Renal pelvis (tissue), 4 donors: ENCODE data around the gene HSPA1L. TPM values are rescaled to one million over a fixed set of nuclear protein-coding genes. Genes with fewer than 3 reads are reported as not detected.
A peak's percentile ranks its signal among the peaks of the same experiment; 100 is the strongest.
"Not testable (repeated sequence)": the region's sequence is repeated elsewhere in the genome, so short reads cannot be mapped to it uniquely, and the experiment has no call there.

Experiments
- DNase-seq: peaks from one replicate; pipeline ENCODE4 v3.0.0-alpha.2; 2013
- polyA plus RNA-seq, 3 donors: library from polyadenylated mRNA; unstranded; fragments of 120-200 nt; gene quantifications; one replicate each; pipeline ENCODE4 v1.2.1, GENCODE V29; 2013; ENCODE audit not compliant: insufficient read length in 3 of 3

The HSPA1L gene
- polyA plus RNA-seq, 3 donors: 3.7 to 4.6 (median 3.8) TPM

DNA sequence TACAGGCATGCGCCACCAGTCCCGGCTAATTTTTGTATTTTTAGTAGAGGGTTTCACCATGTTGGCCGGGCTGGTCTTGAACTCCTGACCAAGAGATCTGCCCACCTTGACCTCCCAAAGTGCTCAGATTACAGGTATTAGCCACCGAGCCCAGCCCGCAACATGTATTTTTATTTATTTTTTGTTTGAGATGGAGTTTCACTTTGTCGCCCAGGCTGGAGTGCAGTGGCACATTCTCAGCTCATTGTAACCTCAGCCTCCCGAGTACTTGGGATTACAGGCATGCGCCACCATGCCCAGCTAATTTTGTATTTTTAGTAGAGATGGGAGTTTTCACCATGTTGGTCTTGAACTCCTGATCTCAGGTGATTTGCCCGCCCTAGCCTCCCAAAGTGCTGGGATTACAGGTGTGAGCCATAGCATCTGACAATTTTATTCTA, 23.1 kb upstream of the HSPA1L start:
- DNase-seq: not testable (repeated sequence)

DNA sequence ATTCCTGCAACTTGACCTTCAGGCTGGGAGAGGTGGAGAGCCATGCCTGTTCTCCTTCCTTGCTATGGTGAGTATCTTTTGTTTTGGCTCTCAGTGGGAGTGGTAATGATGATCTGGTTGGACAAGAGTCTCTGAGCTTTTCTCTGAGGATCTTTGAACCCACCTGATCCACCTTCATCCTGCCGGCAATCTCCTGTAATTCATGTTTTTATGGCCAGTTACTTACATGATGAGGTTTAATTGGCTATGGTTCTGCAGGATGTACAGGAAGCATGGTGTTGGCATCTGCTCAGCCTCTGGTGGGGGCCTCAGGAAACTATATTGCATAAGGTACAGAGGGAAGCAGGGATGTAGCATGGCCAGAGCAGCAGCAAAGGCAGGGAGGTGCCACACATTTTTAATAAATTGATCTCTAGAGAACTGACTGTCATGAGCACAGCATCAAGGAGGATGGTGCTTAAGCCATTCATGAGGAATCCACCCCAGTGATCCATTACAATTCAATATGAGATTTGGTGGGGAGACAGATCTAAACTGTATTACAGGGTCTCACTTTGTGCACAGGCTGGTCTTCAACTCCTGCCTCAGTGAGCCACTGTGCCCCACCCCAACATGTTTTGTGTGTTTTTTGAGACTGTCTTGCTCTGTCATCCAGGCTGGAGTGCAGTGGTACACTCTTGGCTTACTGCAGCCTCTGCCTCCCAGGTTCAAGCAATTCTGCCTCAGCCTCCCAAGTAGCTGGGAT, 22.5 kb upstream of the HSPA1L start:
- no peak for DNase-seq

DNA sequence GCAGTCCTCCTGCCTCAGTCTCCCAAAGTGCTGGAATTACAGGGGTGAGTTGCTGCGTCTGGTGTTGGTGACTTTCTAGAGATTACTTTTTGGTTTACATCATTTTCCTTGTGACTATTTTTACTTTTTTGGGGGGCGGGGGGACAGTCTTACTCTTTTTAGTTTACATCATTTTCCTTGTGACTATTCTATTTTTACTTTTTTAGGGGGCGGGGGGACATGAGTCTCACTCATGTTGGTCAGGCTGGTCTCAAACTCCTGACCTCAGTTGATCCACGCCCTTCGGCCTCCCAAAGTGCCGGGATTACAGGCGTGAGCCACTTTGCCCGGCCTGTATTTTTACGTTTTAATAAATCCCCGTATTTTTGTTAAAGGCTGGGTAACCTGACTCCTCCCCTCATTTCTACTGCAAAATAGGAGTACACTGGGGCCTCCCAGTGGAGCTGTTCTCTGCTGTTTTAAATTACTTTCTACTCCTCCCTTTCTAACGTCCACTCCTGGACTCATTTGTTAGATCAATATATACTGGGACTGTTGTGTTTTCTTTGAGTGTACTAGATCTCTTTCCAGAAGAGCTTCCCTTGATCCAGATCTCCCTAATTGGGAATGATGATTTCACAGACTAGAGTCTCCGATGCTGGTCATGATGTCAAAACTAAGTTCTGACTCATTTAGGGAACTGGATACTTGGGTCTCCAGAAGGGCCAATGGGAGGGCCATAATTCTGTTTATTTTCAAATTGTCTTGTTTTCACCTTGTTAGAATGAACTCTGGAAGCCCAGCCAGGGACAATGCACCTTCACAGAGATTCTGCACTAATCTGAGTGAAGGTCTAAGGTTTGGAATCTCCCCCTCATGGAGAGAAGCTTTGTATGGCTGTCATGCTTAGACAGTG, 21.6 kb upstream of the HSPA1L start:
- no peak for DNase-seq

DNA sequence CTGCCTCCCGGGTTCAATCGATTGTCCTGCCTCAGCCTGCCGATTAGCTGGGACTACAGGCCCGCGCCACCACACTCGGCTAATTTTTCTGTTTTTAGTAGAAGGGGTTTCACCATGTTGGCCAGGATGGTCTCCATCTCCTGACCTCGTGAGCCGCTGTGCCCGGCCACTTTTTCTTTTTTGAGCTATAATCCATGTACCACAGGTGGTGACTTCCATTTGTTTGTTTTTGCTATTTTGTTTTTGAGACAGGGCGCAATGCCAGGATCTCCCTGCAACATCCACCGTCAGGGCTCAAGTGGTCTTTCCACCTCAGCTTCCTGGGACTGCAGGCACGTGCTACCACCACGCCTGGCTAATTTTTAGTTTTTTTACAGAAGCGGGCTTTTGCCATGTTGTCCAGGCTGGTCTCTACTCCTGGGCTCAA, 21.0 kb upstream of the HSPA1L start:
- no peak for DNase-seq

DNA sequence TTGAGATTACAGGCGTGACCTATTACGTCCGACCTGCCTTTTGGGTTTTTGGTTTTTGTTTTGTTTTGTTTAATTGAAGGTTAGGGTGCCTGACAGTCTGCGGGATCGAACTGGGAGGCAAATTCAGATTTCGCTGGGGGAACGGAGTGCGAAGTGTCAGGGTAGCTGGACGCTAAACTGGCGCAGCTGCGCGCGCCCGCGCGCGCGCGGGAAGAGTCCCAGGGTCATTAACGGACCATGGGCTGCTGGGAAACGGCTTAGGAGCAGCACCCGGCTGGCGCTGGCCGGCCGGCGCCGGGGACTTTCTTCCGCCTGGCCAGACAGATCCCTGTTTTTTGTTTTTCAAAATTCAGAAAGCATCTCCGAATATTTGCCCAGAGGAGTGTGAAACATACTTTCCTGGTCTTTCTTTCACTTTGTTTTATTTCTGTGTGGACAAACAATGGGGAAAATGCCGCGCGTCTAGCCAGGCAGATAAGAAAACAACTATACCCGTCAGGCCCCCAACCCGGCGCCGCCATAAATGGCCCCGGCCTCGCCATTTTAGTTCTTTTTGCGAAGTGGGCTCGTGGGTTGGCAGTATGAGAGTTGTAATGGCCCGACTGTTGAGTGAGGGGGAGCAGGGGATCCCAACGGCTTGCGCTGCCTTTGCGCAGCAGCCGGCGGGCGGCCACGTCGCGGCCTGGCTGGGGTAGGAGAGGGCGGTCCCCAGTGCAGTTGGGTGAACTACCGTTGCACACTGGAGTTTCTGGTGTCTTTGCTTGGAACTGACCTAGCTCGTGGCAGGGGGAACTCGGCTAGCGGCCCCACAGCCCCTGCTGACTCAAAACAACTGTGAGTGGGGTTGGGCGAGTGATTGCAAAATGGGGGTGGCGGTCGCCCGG, 19.5 kb upstream of the HSPA1L start:
- DNase-seq: peak; percentile 93

DNA sequence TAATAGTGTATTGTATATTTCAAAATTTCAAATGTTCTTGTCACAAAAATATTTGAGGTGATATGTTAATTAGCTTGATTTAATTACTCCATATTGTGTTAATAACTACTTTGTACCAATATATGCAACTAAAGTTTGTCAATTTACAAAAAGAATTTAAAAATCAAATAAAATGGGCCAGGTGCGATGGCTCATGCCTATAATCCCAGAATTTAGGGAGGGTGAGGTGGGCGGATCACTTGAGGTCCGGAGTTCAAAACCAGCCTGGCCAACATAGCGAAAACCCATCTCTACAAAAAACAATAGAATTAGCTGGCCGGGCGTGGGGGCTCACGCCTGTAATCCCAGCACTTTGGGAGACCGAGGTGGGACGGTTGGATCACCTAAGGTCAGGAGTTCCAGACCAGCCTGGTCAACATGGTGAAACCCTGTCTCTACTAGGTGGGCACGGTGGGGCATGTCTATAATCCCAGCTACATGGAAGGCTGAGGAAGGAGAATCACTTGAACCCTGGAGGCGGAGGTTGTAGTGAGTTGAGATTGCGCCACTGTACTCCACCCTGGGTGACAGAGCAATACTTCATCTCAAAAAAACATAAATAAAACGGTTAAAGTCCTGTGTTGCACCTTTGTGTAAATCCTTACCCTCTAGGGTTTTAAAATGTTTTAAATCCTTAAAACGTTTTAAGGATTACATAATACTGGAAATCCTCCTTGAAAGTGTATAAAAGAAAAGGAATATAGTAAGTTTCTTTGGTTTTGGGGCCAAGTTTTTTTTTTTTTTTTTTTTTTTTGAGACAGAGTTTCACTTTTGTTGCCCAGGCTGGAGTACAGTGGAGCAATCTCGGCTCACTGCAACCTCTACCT, 16.5 kb upstream of the HSPA1L start:
- no peak for DNase-seq

DNA sequence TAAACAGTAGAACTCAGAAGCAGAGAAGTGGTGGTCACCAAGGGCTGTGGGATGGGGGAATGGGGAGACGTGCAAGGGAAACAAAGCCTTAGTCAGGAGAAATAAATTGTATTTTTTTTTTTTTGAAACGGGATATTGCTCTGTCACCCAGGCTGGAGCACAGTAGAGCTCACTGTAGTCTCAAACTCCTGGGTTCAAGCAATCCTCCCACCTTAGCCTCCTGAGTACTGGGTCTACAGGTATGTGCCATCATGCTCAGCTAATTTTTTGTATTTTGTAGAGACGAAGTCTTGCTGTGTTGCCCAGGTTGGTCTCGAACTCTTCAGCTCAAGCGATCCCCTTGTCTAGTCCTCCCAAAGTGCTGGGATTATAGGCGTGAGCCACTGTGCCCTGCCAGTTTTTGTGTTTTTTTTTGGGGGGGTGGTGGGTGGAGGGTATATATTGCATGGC, 15.8 kb upstream of the HSPA1L start:
- DNase-seq: no peak

DNA sequence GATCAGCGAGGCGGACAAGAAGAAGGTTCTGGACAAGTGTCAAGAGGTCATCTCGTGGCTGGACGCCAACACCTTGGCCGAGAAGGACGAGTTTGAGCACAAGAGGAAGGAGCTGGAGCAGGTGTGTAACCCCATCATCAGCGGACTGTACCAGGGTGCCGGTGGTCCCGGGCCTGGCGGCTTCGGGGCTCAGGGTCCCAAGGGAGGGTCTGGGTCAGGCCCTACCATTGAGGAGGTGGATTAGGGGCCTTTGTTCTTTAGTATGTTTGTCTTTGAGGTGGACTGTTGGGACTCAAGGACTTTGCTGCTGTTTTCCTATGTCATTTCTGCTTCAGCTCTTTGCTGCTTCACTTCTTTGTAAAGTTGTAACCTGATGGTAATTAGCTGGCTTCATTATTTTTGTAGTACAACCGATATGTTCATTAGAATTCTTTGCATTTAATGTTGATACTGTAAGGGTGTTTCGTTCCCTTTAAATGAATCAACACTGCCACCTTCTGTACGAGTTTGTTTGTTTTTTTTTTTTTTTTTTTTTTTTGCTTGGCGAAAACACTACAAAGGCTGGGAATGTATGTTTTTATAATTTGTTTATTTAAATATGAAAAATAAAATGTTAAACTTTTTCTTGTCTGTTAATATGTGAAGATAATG, 14.7 kb upstream of the HSPA1L start:
- DNase-seq: peak; percentile 60

DNA sequence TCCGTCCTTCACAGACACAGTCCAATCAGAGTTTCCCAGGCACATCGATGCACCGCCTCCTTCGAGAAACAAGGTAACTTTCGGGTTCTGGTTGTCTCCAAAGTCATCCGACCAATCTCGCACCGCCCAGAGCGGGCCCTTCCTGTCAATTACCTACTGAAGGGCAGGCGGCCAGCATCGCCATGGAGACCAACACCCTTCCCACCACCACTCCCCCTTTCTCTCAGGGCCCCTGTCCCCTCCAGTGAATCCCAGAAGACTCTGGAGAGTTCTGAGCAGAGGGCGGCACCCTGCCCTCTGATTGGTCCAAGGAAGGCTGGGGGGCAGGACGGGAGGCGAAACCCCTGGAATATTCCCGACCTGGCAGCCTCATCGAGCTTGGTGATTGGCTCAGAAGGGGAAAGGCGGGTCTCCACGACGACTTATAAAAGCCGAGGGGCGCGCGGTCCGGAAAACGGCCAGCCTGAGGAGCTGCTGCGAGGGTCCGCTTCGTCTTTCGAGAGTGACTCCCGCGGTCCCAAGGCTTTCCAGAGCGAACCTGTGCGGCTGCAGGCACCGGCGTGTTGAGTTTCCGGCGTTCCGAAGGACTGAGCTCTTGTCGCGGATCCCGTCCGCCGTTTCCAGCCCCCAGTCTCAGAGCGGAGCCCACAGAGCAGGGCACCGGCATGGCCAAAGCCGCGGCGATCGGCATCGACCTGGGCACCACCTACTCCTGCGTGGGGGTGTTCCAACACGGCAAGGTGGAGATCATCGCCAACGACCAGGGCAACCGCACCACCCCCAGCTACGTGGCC, 12.4 kb upstream of the HSPA1L start, which contains the start of gene HSPA1B:
TSS of gene HSPA1B (plus strand) at position 453 of the 794 bp plus-strand sequence. CDS start at position 666, 213 bp downstream.
- DNase-seq: peak; percentile 100

DNA sequence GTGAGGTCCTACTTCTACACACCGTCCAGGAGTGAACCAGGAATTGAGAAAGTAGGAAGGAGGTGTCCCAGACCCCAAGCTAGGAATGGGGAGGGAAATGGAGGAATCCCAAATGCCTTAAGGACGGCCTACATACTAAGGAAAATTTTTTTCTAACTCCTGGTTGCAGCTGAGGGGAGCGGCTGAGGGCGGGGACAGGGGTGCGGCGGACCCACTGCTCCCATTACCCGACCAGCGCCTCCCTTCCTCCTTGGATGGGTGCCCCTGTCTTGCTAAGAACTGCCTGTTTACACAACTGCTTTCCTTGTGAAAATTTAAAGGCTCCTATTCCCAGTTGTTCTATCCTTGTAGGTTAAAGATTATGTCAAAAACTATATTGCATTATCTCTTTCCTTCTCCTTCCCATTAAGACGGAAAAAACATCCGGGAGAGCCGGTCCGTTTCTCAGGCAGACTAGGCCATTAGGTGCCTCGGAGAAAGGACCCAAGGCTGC, 11.8 kb upstream of the HSPA1L start:
- no peak for DNase-seq

DNA sequence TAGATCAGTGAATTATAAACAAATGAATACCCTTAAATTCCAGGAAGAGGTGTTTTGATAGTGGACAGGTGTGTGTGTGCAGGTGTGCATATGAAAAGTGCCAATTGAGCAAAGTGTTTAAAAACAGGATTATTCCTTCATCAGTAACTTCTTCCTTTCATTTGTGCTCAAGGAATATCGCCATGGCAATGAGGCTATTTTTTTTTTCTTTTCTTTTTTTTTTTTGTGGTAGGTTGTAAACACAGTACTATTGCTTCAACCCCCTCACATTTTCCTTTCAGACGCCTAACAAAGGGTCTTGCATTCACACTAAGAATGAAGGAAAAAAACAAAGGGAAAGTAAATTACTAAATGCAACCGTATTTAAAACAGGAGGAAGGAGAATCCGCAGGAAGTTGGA, 10.5 kb upstream of the HSPA1L start:
- no peak for DNase-seq

DNA sequence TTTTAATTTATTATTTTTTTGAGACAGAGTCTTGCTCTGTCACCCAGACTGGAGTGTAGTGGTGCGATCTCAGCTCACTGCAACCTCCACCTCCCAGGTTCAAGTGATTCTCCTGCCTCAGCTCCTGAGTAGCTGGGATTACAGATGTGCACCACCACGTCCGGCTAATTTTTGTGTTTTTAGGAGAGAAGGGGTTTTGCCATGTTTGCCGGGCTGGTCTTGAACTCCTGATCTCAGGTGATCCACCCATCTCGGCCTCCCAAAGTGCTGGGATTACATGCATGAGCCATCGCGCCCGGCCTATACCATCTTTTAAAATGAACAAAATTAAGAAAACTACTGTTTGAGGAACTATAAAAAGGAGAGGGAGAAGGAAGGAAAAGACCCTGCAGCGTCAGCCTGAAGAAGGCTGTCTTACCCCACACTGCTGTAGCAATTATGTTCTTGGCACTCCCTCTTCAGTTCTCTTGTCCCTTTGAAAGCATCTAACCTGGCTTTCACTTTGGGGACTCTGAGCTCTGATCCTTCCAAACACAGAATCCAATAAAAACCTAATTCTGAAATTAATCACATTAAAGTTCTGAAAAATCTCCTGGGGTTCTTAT, 8.6 kb upstream of the HSPA1L start:
- not testable (repeated sequence) for DNase-seq

DNA sequence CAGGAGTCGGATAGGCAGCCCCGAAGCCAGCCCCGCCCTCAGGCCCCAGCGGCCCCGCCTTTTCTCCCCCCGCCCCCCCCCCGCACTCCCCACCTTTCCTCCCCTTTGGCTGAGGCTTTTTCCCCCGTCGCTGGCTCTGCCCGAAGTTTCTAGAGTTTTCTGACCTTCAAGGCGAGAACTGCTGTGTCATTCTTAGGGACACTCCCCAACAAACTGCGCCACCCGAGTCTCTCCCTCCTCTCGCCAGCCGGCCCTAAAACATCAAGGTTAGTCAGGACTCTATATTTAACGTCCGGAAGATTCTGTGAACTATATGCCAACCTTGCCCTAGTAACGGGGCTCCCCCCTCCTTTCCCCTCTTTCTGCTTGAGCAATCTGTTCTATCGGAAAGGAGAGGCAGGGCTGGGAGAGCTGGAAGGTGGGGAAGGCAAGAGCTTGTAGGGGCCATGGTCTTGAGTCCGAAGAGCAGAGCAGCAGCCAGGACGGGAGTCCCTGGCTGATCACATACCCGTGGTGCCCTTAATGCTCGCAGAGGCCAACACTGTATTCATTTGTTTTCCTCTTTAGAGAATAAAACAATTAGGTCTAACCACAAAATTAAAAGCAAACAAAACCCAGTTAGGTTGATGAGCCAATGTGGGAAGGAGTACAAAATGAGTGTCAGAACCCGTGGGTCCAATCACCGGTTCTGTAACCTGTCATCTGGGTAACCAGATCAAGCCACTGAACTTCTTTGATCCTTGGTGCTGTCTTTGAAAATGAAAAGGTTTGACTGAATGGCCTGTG, 7.1 kb upstream of the HSPA1L start:
- DNase-seq: peak; percentile 71

DNA sequence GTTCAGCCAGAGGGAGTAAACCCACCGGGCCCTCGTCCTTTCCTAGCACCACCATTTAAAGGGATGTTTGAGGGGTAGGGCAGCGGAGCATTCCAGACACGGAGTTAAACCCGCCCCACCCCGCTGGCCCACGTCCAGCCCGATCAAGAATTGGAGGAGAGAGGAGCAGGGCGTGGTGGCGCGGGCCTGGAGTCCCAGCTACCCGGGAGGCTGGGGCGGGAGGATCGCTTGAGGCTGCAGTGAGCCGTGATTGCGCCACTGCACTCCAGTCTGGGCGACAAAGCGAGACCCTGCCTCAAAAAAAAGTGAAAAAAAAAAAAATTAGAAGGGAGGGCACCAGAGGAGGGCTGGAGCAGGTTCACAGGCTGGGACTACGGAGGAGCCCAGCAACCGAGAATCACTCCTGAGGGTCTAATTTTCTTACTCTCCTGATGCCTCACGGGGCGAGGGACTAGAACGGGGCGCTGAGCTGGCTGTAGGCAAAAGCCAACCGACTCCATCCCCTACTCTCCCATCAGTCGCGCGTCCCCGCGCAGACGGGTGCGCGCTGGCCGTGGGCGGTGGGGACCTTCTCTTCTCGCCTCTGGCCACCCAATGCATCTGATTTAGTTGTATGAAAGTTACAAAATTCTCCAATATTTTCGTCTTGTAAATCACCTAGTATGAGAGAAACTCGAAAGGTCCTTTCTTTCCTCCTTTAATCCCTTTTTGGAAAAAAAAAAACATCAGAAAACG, 6.4 kb upstream of the HSPA1L start:
- peak; percentile 59 for DNase-seq

DNA sequence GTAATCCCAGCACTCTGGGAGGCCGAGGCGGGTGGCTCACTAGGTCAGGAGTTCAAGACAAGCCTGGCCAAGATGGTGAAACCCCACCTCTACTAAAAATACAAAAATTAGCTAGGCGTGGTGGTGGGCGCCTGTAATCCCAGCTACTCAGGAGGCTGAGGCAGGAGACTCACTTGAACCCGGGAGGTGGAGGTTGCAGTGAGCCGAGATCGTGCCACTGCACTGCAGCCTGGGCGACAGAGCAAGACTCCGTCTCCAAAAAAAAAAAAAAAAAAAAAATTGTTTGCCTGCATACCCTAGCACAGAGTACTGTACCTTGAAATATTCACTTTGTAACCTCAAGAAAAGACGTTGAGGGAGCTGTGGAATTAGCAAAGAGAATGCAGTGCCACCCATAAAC, 5.3 kb upstream of the HSPA1L start:
- not testable (repeated sequence) for DNase-seq

DNA sequence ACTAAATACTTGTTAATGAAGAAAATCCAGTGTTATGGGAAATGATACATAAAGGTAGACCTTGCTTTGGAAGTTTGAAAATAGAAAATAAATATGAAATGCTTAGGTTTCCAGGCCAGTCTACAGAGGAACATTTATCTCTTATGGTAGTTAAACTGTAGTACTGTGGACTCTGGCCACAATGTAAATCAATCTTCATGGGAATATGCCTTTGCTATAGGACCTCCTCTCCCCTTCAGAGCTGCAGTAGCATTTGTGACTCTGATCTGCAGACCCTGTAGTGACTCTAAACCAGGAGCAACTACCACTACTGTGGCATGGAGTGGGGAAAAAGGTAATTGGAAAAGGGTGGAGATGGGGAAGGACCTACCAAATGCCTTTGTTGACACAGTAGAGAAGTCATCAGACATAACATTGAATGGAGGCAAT, 4.8 kb upstream of the HSPA1L start:
- DNase-seq: no peak

DNA sequence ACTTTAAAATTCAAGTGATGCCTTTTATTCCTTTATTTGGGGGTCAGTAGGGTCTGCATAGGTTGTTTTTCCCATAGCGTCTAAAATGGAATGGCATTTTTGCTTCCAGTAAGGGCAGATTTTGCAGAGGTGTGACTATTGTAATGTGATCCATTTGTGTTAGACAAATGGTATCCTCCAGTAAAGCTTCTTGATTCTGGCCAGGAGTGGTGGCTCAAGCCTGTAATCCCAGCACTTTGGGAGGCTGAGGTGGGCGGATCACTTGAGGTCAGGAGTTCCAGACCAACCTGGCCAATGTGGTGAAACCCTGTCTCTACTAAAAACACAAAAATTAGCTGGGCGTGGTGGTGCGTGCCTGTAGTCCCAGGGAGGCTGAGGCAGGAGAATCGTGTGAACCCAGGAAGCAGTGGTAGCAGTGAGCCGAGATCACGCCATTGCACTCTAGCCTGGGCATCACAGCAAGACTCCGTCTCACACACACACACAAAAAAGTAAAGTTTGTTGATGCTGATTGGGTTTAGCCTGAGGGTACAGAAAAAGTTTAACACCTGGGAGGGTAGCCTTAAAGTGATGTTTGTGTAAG, 2.9 kb upstream of the HSPA1L start:
- not testable (repeated sequence) for DNase-seq
